GM23338 (cell line): ENCODE results near the gene MYL6. TPM values are rescaled to one million over a fixed set of nuclear protein-coding genes. Genes with fewer than 3 reads are reported as not detected.
A peak's percentile ranks its signal among the peaks of the same experiment; 100 is the strongest.

Source experiments
- ATAC-seq: fragments of 200-7000 bp; cut with Tn5 transposase; 3 replicates; pipeline ENCODE4 v1.9.1; 2020
- DNase-seq: peaks from one replicate; pipeline ENCODE4 v3.0.0-alpha.2; 2015; ENCODE audit warnings: low spot score
- H2AFZ ChIP-seq: fragments of 200-600 bp; sonication (generic); 2 replicates; pipeline ENCODE4 v1.8.0; 2016; ENCODE audit warnings: antibody characterized with exemption, mild to moderate bottlenecking, moderate library complexity
- H3F3A ChIP-seq: fragments of 200-600 bp; sonication (generic); replicated peaks from 2 replicates; pipeline ENCODE4 v1.8.0; 2017; ENCODE audit warnings: antibody characterized with exemption, mixed run types, low read depth
- H3K27ac ChIP-seq: fragments of 200-600 bp; sonication (generic); 2 replicates; pipeline ENCODE4 v1.6.1; 2016; ENCODE audit warnings: low read depth
- H3K27me3 ChIP-seq: fragments of 200-600 bp; sonication (generic); 2 replicates; pipeline ENCODE4 v1.8.0; 2016; ENCODE audit warnings: mild to moderate bottlenecking, mixed run types, moderate library complexity; ENCODE audit not compliant: insufficient read depth
- H3K36me3 ChIP-seq: fragments of 200-600 bp; sonication (generic); 2 replicates; pipeline ENCODE4 v1.8.0; 2016; ENCODE audit warnings: mild to moderate bottlenecking; ENCODE audit not compliant: insufficient read depth
- H3K4me1 ChIP-seq: fragments of 200-600 bp; sonication (generic); 2 replicates; pipeline ENCODE4 v1.8.0; 2016; ENCODE audit warnings: mild to moderate bottlenecking, moderate library complexity; ENCODE audit not compliant: insufficient read depth
- H3K4me2 ChIP-seq: fragments of 200-600 bp; sonication (generic); 2 replicates; pipeline ENCODE4 v1.7.1; 2017; ENCODE audit warnings: mixed run types
- H3K4me3 ChIP-seq: fragments of 200-600 bp; sonication (generic); 2 replicates; pipeline ENCODE4 v1.6.1; 2016; ENCODE audit warnings: mixed run types
- H3K79me2 ChIP-seq: fragments of 200-600 bp; sonication (generic); replicated peaks from 2 replicates; pipeline ENCODE4 v1.8.0; 2017; ENCODE audit warnings: mild to moderate bottlenecking; ENCODE audit not compliant: insufficient read depth
- H3K9me2 ChIP-seq: fragments of 200-600 bp; sonication (generic); 2 replicates; pipeline ENCODE4 v1.8.0; 2017; ENCODE audit not compliant: insufficient read depth
- H4K20me1 ChIP-seq: fragments of 200-600 bp; sonication (generic); replicated peaks from 2 replicates; pipeline ENCODE4 v1.8.0; 2017; ENCODE audit warnings: mild to moderate bottlenecking; ENCODE audit not compliant: insufficient read depth
- H3K27ac Mint-ChIP-seq: 2 replicates; pipeline ENCODE4 v1.8.0; 2020; ENCODE audit warnings: inconsistent platforms, mild to moderate bottlenecking, moderate library complexity, mixed read lengths
- H3K27me3 Mint-ChIP-seq: 3 replicates; pipeline ENCODE4 v1.8.0; 2022; ENCODE audit warnings: low read depth, mild to moderate bottlenecking, moderate library complexity, mixed read lengths, inconsistent platforms; ENCODE audit not compliant: insufficient read depth, poor library complexity
- H3K36me3 Mint-ChIP-seq: 3 replicates; pipeline ENCODE4 v1.8.0; 2021; ENCODE audit warnings: low read depth, mild to moderate bottlenecking, inconsistent platforms, moderate library complexity, mixed read lengths
- H3K4me1 Mint-ChIP-seq: 3 replicates; pipeline ENCODE4 v1.8.0; 2020; ENCODE audit warnings: mild to moderate bottlenecking, inconsistent platforms, mixed read lengths
- H3K4me3 Mint-ChIP-seq: 3 replicates; pipeline ENCODE4 v1.8.0; 2021; ENCODE audit warnings: moderate library complexity, mild to moderate bottlenecking, inconsistent platforms, mixed read lengths
- H3K9me3 Mint-ChIP-seq: 3 replicates; pipeline ENCODE4 v1.8.0; 2020; ENCODE audit warnings: moderate library complexity, mild to moderate bottlenecking, inconsistent platforms, mixed read lengths
- CREB1 ChIP-seq: fragments of 250-450 bp; sonication (Bioruptor Pico); IDR thresholded peaks from 2 replicates; pipeline ENCODE4 v1.5.0; 2020; ENCODE audit warnings: low read depth, mild to moderate bottlenecking, moderate library complexity
- EZH2 ChIP-seq: fragments of 200-600 bp; sonication (generic); IDR thresholded peaks from one replicate; pipeline ENCODE4 v1.8.0; 2017; ENCODE audit warnings: antibody characterized with exemption, mild to moderate bottlenecking, low read depth; ENCODE audit not compliant: unreplicated experiment
- EZH2phosphoT487 ChIP-seq: fragments of 200-600 bp; sonication (generic); IDR thresholded peaks from one replicate; pipeline ENCODE4 v1.8.1; 2018; ENCODE audit warnings: antibody characterized with exemption; ENCODE audit not compliant: unreplicated experiment
- JUNB ChIP-seq: IDR thresholded peaks from one replicate; pipeline ENCODE4 v1.6.1; 2016; ENCODE audit warnings: antibody characterized with exemption; ENCODE audit not compliant: unreplicated experiment
- NANOG ChIP-seq: IDR thresholded peaks from 2 replicates; pipeline ENCODE4 v1.6.1; 2016; ENCODE audit warnings: antibody characterized with exemption, borderline replicate concordance
- POLR2AphosphoS5 ChIP-seq: IDR thresholded peaks from 2 replicates; pipeline ENCODE4 v1.6.1; 2016; ENCODE audit warnings: antibody characterized with exemption, low read depth
- REST ChIP-seq: IDR thresholded peaks from one replicate; pipeline ENCODE4 v1.6.1; 2018; ENCODE audit warnings: antibody characterized with exemption; ENCODE audit not compliant: unreplicated experiment
- STAT1 ChIP-seq: IDR thresholded peaks from one replicate; pipeline ENCODE4 v1.6.1; 2016; ENCODE audit warnings: antibody characterized with exemption; ENCODE audit not compliant: unreplicated experiment
- ZNF114 ChIP-seq: fragments of 250-450 bp; sonication (Bioruptor Pico); IDR thresholded peaks from 2 replicates; pipeline ENCODE4 v1.5.0; 2020; ENCODE audit warnings: mild to moderate bottlenecking, moderate library complexity
- ZNF331 ChIP-seq: fragments of 250-450 bp; sonication (Bioruptor Pico); IDR thresholded peaks from 2 replicates; pipeline ENCODE4 v1.5.0; 2020; ENCODE audit warnings: low read depth, mild to moderate bottlenecking, moderate library complexity
- polyA plus RNA-seq: library from polyadenylated mRNA; unstranded; fragments of >200 nt; fragmentation: Nextera tagmentation; extraction: Ambion mirVana; gene quantifications from 2 replicates; pipeline ENCODE4 v1.2.1, GENCODE V29; 2016
- total RNA-seq: library from RNA; depleted of rRNA; stranded (reverse); fragments of >200 nt; shearing (Covaris generic); gene quantifications from 2 replicates; pipeline ENCODE4 v1.2.3, GENCODE V29; 2014
- TF ChIP-seq, protein P1 (sequence below), 2 experiments: fragments of 200-600 bp in 1 of 2; sonication (generic) in 1 of 2; conservative IDR thresholded peaks; 2 replicates each; pipeline versions ENCODE4 v1.5.1 to v1.6.1; 2016 to 2017; ENCODE audit warnings: antibody characterized with exemption in 2 of 2, low read depth in 2 of 2, mild to moderate bottlenecking in 2 of 2, moderate library complexity in 1 of 2
- TF ChIP-seq, protein P2 (sequence below): IDR thresholded peaks from 2 replicates; pipeline ENCODE4 v1.6.1; 2016; ENCODE audit warnings: antibody characterized with exemption

The MYL6 gene
- total and polyA plus RNA-seq, 2 experiments from 2014 or later = 1,092 to 1,545 TPM

GRCh38 chr12:56154818-56155217, 3.3 kb upstream of the MYL6 start (continued):
- TF ChIP-seq REST = no peak
- TF ChIP-seq STAT1 = no peak
- TF ChIP-seq, protein P1, sequence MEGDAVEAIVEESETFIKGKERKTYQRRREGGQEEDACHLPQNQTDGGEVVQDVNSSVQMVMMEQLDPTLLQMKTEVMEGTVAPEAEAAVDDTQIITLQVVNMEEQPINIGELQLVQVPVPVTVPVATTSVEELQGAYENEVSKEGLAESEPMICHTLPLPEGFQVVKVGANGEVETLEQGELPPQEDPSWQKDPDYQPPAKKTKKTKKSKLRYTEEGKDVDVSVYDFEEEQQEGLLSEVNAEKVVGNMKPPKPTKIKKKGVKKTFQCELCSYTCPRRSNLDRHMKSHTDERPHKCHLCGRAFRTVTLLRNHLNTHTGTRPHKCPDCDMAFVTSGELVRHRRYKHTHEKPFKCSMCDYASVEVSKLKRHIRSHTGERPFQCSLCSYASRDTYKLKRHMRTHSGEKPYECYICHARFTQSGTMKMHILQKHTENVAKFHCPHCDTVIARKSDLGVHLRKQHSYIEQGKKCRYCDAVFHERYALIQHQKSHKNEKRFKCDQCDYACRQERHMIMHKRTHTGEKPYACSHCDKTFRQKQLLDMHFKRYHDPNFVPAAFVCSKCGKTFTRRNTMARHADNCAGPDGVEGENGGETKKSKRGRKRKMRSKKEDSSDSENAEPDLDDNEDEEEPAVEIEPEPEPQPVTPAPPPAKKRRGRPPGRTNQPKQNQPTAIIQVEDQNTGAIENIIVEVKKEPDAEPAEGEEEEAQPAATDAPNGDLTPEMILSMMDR (conservative IDR thresholded peaks at IDR 0.05; ENCODE audit: low read depth in 2 of 2) = no peak
- no peak for TF ChIP-seq POLR2AphosphoS5
- TF ChIP-seq ZNF331 (CRISPR knock-in tag) = no peak
- no peak for TF ChIP-seq EZH2phosphoT487
- TF ChIP-seq NANOG = no peak
- TF ChIP-seq EZH2 = no peak
- TF ChIP-seq, protein P2, sequence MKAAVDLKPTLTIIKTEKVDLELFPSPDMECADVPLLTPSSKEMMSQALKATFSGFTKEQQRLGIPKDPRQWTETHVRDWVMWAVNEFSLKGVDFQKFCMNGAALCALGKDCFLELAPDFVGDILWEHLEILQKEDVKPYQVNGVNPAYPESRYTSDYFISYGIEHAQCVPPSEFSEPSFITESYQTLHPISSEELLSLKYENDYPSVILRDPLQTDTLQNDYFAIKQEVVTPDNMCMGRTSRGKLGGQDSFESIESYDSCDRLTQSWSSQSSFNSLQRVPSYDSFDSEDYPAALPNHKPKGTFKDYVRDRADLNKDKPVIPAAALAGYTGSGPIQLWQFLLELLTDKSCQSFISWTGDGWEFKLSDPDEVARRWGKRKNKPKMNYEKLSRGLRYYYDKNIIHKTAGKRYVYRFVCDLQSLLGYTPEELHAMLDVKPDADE = no peak
- no peak for TF ChIP-seq ZNF114 (CRISPR knock-in tag)
- TF ChIP-seq CREB1 (CRISPR knock-in tag) = no peak

- H3K9me3 Mint-ChIP-seq = no peaks in the 10 kb centered on the region; the same call in none of the 3 replicates
- no peaks in the 10 kb centered on the region; the same call in 1 of the 2 replicates for H4K20me1 ChIP-seq
- H3K4me3 ChIP-seq = no peak overlapping the region
- H3K27me3 Mint-ChIP-seq = peaks cover 38% of the 10 kb centered on the region
- no peak overlapping the region for H3K4me2 ChIP-seq
- peaks cover 11% of the 10 kb centered on the region for H3K36me3 ChIP-seq
- no peak for DNase-seq
- H3K4me1 ChIP-seq = peaks cover 33% of the 10 kb centered on the region
- H3K4me3 Mint-ChIP-seq = peak overlapping the region; percentile 34; the same call in 1 of the 3 replicates
- peaks cover 42% of the 10 kb centered on the region for H3K36me3 Mint-ChIP-seq
- peaks cover 40% of the 10 kb centered on the region for H3K4me1 Mint-ChIP-seq
- TF ChIP-seq, protein P1 (conservative IDR thresholded peaks at IDR 0.05; ENCODE audit: low read depth in 2 of 2) = no peak
- TF ChIP-seq POLR2AphosphoS5 (no peak), NANOG (no peak), JUNB (no peak)
- TF ChIP-seq, protein P2 = no peak
- H3K27ac ChIP-seq = no peak overlapping the region
- H3K79me2 ChIP-seq = peaks cover 34% of the 10 kb centered on the region
- H3K9me2 ChIP-seq = no peaks in the 10 kb centered on the region
- H3K27me3 ChIP-seq = no peaks in the 10 kb centered on the region
- no peak overlapping the region for H2AFZ ChIP-seq
- no peak for ATAC-seq
- H3F3A ChIP-seq = peaks cover 35% of the 10 kb centered on the region
- no peak overlapping the region for H3K27ac Mint-ChIP-seq
Observed at GRCh38 chr12:56155256-56155845, 2.8 kb upstream of the MYL6 start.
